Gastroesophageal sphincter (tissue), 4 donors: ENCODE measurements around the gene HSP90AA1. TPM values are rescaled to one million over a fixed set of nuclear protein-coding genes. Genes with fewer than 3 reads are reported as not detected.

Experiments
- ATAC-seq: fragments of 150-250 bp; one replicate; pipeline ENCODE4 v1.9.1; 2016; ENCODE audit warnings: mild to moderate bottlenecking, moderate library complexity
- H3K27ac ChIP-seq, 4 donors: fragments of 200-600 bp; sonication (generic) in 3 of 4; 1 replicate in 3 of 4; 2 replicates in 1 of 4; pipeline ENCODE4 v1.5.1; 2016 to 2019
- H3K27me3 ChIP-seq: fragments of 200-600 bp; sonication (generic); one replicate; pipeline ENCODE4 v1.5.1; 2019
- H3K36me3 ChIP-seq, 2 donors: fragments of 200-600 bp; sonication (generic); one replicate each; pipeline ENCODE4 v1.5.1; 2019; ENCODE audit warnings: control low read depth in 1 of 2
- H3K4me1 ChIP-seq, 3 donors: fragments of 200-600 bp; sonication (generic); 1 replicate in 2 of 3; 2 replicates in 1 of 3; pipeline ENCODE4 v1.5.1; 2016 to 2019; ENCODE audit warnings: control low read depth in 2 of 3
- H3K4me3 ChIP-seq, 2 donors: fragments of 200-600 bp; sonication (generic); one replicate each; pipeline ENCODE4 v1.5.1; 2019; ENCODE audit warnings: mild to moderate bottlenecking in 1 of 2, moderate library complexity in 1 of 2
- H3K9me3 ChIP-seq, 3 donors: fragments of 200-600 bp; sonication (generic); one replicate each; pipeline ENCODE4 v1.5.1; 2017 to 2019; ENCODE audit warnings: control low read depth in 2 of 3
- EP300 ChIP-seq: sonication (generic); formaldehyde crosslinking; IDR thresholded peaks from one replicate; pipeline ENCODE4 v1.6.1; 2017; ENCODE audit warnings: antibody characterized with exemption, mild to moderate bottlenecking
- POLR2A ChIP-seq, 2 donors: fragments of 450-650 bp; IDR thresholded peaks; one replicate each; pipeline ENCODE4 v1.6.1; 2017; ENCODE audit warnings: antibody characterized with exemption in 2 of 2, mild to moderate bottlenecking in 2 of 2, moderate library complexity in 1 of 2
- POLR2AphosphoS5 ChIP-seq: sonication (generic); formaldehyde crosslinking; IDR thresholded peaks from one replicate; pipeline ENCODE4 v1.6.1; 2017; ENCODE audit warnings: antibody characterized with exemption
- WGBS, 2 donors: methylation state at CpG; one replicate each; pipeline ENCODE4 v1.1.5; 2018; ENCODE audit warnings: low coverage in 1 of 2; 5-methylcytosine and 5-hydroxymethylcytosine counted together
- total RNA-seq, 4 donors: library from RNA; depleted of rRNA; stranded (reverse); fragments of >200 nt; gene quantifications; one replicate each; pipeline ENCODE4 v1.1.0, GENCODE V29; 2016
- TF ChIP-seq, protein P1 (sequence below), 4 experiments: fragments of 200-600 bp in 2 of 4; fragments of 450-650 bp in 2 of 4; sonication (generic) in 1 of 4; IDR thresholded peaks; one replicate each; pipeline ENCODE4 v1.5.1; 2017 to 2019; ENCODE audit warnings: antibody characterized with exemption in 4 of 4, mild to moderate bottlenecking in 2 of 4, moderate library complexity in 2 of 4

The HSP90AA1 gene
- total RNA-seq, 4 donors from 2014 or later: 421 to 585 (median 537) TPM

DNA sequence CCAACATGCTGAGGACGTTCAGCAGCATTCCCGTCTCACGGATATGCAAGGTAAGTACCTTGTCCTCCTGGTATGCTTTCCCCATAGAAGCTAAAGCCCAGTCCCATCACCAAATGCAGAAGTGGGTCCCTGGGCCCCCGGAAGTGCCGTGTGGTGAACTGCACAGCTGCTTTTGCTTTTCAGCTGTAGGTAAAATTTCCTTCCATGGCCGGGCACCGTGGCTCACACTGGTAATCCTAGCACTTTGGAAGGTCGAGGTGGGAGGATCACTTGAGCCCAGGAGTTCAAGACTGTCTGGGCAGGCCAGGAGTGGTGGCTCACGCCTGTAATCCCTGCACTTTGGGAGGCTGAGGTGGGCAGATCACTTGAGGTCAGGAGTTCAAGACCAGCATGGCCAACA is 44.1 kb downstream of the HSP90AA1 start:
- TF ChIP-seq EP300: no peak
- TF ChIP-seq POLR2AphosphoS5: no peak
- TF ChIP-seq, protein P1, sequence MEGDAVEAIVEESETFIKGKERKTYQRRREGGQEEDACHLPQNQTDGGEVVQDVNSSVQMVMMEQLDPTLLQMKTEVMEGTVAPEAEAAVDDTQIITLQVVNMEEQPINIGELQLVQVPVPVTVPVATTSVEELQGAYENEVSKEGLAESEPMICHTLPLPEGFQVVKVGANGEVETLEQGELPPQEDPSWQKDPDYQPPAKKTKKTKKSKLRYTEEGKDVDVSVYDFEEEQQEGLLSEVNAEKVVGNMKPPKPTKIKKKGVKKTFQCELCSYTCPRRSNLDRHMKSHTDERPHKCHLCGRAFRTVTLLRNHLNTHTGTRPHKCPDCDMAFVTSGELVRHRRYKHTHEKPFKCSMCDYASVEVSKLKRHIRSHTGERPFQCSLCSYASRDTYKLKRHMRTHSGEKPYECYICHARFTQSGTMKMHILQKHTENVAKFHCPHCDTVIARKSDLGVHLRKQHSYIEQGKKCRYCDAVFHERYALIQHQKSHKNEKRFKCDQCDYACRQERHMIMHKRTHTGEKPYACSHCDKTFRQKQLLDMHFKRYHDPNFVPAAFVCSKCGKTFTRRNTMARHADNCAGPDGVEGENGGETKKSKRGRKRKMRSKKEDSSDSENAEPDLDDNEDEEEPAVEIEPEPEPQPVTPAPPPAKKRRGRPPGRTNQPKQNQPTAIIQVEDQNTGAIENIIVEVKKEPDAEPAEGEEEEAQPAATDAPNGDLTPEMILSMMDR (IDR thresholded peaks at IDR 0.05): no peak
- no peak for TF ChIP-seq POLR2A (IDR thresholded peaks at IDR 0.05)
- H3K9me3 ChIP-seq: no peaks in the 10 kb centered on the region
- no peak for ATAC-seq
- H3K4me1 ChIP-seq: peaks cover 0 to 38% (median 3%) of the 10 kb centered on the region in 3 donors
- peaks cover 4 to 98% of the 10 kb centered on the region in 2 donors for H3K36me3 ChIP-seq
- 93% methylated on average over 3 of the region's 9 CpGs; no CpG with 5 or more reads in 1 of the 2 donors for WGBS, 2 donors
- H3K27ac ChIP-seq: peak overlapping the region in 1 of 4 donors; percentile 66
- no peak overlapping the region for H3K4me3 ChIP-seq
- no peaks in the 10 kb centered on the region for H3K27me3 ChIP-seq

DNA sequence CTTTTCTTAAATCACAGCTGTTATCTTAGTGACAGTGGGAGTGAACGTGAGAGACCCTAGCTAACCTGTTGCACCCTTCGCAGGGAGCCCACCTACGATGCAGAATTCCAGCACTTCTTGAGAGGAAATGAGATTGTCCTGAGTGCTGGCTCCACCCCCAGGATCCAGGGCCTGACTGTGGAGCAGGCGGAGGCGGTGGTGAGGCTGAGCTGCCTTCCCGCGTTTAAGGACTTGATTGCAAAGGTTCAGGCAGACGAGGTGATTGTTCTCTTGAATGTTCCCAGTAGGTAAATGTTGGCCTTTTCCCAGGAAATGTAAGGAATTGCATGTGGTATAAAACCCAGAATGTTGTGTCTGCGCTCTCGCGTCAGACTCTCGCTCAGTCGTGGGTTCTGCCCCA is 46.7 kb downstream of the HSP90AA1 start:
- TF ChIP-seq POLR2A (IDR thresholded peaks at IDR 0.05): no peak
- TF ChIP-seq EP300: no peak
- TF ChIP-seq, protein P1 (IDR thresholded peaks at IDR 0.05): no peak
- TF ChIP-seq POLR2AphosphoS5: no peak
- ATAC-seq: no peak
- Histone ChIP-seq H3K9me3 (no peaks in the 10 kb centered on the region), H3K4me1 (peaks cover 0 to 18% (median 0%) of the 10 kb centered on the region in 3 donors), H3K27ac (no peak overlapping the region), H3K36me3 (peaks cover 4 to 100% of the 10 kb centered on the region in 2 donors), H3K4me3 (no peak overlapping the region), H3K27me3 (no peaks in the 10 kb centered on the region)
- WGBS, 2 donors: 72 to 81% methylated on average over 2 to 11 of the region's 13 CpGs

DNA sequence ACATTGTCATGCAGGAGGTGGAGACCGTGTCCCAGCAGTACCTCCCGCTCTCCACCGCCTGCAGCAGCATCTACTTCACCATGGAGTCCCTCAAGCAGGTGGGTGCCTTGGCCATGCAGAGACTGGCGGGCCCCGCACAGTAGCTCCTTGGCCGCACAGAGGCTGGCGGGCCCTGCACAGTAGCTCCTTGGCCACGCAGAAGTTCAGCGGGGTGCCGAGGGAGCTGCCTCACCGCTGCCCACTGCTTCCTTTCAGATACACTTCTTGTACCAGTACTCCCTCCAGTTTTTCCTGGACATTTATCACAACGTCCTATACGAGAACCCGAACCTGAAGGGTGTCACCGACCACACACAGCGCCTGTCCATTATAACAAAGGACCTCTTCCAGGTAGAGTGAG is 47.7 kb downstream of the HSP90AA1 start:
- H3K4me1 ChIP-seq: peaks cover 0 to 14% (median 0%) of the 10 kb centered on the region in 3 donors
- peaks cover 4 to 100% of the 10 kb centered on the region in 2 donors for H3K36me3 ChIP-seq
- ATAC-seq: no peak
- no peak overlapping the region for H3K4me3 ChIP-seq
- H3K9me3 ChIP-seq: no peaks in the 10 kb centered on the region
- H3K27ac ChIP-seq: no peak overlapping the region
- 88 to 95% methylated on average over 8 to 10 of the region's 16 CpGs for WGBS, 2 donors
- TF ChIP-seq, protein P1 (IDR thresholded peaks at IDR 0.05): no peak
- TF ChIP-seq EP300 (no peak), POLR2AphosphoS5 (no peak), POLR2A (IDR thresholded peaks at IDR 0.05) (no peak)
- H3K27me3 ChIP-seq: no peaks in the 10 kb centered on the region

DNA sequence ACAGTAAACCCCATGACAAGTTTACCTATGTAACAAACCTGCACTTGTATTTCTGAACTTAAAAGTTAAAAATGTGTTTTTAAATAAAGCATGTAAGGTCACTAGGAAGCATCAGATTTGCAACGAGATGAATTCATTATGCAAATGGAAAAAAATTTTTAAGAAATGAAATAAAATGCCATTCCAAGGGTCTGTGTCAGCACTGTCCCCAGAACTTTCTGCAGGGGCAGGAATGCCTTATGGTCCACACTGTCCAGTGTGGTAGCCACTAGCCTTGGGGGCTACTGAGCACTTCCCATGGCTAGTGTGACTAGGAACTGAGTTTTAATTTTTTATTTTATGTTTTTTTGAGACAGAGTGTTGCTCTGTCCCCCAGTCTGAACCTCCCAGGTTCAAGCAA is 49.2 kb downstream of the HSP90AA1 start:
- TF ChIP-seq, protein P1 (IDR thresholded peaks at IDR 0.05): no peak
- TF ChIP-seq POLR2A (IDR thresholded peaks at IDR 0.05) (no peak), POLR2AphosphoS5 (no peak), EP300 (no peak)
- no peak overlapping the region for H3K27ac ChIP-seq
- H3K4me1 ChIP-seq: no peaks in the 10 kb centered on the region
- H3K4me3 ChIP-seq: no peak overlapping the region
- peaks cover 4 to 100% of the 10 kb centered on the region in 2 donors for H3K36me3 ChIP-seq
- WGBS, 2 donors: 60 to 68% methylated on average over 1 of the region's 1 CpG
- H3K27me3 ChIP-seq: no peaks in the 10 kb centered on the region
- no peak for ATAC-seq
- H3K9me3 ChIP-seq: no peaks in the 10 kb centered on the region

DNA sequence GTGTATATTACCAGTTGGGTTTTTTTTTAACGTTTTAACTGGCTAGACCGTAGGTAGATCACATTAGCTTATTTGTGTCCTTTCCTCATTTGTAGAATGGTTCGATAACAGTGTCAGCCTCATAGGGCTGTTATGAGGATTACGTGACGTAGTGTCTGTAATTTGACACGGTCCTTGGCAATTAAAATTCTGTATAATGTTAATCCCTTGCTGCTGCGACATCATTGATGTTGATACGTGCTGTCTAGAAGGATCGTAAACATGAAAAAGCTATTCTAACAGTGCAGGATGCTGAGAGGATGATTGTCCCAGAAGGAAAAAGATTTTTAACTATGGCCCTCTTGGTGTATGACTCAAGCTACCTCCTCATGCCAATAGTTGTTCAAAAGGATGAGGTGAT is 50.9 kb downstream of the HSP90AA1 start:
- no peak overlapping the region for H3K27ac ChIP-seq
- ATAC-seq: no peak
- no peak for TF ChIP-seq POLR2A (IDR thresholded peaks at IDR 0.05)
- TF ChIP-seq POLR2AphosphoS5: no peak
- TF ChIP-seq, protein P1 (IDR thresholded peaks at IDR 0.05): no peak
- no peak for TF ChIP-seq EP300
- H3K4me1 ChIP-seq: no peaks in the 10 kb centered on the region
- no peaks in the 10 kb centered on the region for H3K27me3 ChIP-seq
- no peak overlapping the region for H3K4me3 ChIP-seq
- H3K9me3 ChIP-seq: no peaks in the 10 kb centered on the region
- peaks cover 7 to 100% of the 10 kb centered on the region in 2 donors for H3K36me3 ChIP-seq
- 89 to 91% methylated on average over 7 to 9 of the region's 9 CpGs for WGBS, 2 donors
